Measurements from ENCODE around the gene PROSER3. TPM values are rescaled to one million over a fixed set of nuclear protein-coding genes. Genes with fewer than 3 reads are reported as not detected.

The PROSER3 gene
- total RNA-seq, 1 experiment from 2014 or later, result 8.9 TPM

DNA sequence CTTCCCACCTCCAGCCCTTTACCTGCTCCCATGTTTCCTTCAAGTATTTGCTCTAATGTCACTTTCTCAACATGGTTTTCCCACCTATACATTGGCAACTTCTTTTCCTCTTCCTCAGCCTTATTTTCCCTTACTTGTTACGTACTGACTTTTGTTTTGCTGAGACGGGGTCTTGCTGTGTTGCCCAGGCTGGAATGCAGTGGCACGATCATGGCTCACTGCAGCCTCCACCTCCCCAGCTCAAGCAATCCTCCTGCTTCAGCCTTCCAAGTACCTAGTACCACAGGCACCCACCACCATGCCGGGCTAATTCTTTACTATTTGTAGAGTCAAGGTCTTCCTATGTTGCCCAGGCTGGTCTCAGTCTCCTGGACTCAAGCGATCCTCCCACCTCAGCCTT, 49.7 kb downstream of the PROSER3 start:
- Histone ChIP-seq H3K4me3 (no peak overlapping the region), H3K9me3 (no peaks in the 10 kb centered on the region), H3K36me3 (no peaks in the 10 kb centered on the region), H3K27me3 (peaks cover 21% of the 10 kb centered on the region)
- no peak for DNase-seq

DNA sequence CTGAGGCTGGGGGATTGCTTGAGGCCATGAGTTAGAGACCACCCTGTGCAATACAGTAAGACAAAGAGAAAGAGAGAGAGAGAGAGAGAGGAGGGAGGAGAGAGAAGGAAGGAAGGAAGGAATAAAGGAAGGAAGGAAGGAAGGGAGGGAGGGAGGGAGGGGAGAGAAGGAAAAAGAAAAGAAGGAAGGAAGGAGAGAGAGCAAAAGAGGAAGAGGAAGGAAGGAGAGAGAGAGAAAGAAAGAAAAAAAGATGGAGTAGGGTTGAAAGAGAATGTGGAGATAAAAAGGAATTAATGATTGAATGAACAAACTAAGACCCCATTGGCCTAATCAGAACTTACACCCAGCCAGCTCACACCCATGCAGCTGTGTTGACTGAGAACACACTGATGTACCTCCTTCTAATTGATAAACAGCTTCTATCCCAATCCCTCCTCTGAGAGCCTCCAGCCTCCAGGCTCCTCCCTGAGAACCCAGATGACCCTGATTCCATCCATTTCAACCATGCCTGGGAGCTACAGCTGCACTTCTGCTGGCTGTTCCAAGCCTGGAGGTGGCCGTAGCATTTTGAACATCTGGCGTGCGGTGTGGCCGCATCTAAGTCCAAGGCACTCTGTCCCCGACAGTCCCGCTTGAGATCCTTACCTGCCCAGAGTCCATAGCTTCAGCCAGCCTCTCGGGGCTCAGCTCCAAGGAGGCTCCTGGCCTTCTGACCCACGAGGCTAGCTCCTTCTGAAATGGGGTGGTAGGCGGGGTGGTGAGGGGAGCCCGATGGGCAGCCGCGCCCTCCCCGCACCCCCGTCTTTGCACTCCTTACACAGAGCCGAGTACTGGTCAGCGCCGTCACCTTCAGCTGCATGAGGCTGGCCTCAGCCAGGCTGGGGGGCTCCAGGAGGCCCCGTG, 53.6 kb downstream of the PROSER3 start:
- peaks cover 17% of the 10 kb centered on the region for H3K27me3 ChIP-seq
- DNase-seq, result no peak
- H3K9me3 ChIP-seq, result no peaks in the 10 kb centered on the region
- no peak overlapping the region for H3K4me3 ChIP-seq
- no peaks in the 10 kb centered on the region for H3K36me3 ChIP-seq

DNA sequence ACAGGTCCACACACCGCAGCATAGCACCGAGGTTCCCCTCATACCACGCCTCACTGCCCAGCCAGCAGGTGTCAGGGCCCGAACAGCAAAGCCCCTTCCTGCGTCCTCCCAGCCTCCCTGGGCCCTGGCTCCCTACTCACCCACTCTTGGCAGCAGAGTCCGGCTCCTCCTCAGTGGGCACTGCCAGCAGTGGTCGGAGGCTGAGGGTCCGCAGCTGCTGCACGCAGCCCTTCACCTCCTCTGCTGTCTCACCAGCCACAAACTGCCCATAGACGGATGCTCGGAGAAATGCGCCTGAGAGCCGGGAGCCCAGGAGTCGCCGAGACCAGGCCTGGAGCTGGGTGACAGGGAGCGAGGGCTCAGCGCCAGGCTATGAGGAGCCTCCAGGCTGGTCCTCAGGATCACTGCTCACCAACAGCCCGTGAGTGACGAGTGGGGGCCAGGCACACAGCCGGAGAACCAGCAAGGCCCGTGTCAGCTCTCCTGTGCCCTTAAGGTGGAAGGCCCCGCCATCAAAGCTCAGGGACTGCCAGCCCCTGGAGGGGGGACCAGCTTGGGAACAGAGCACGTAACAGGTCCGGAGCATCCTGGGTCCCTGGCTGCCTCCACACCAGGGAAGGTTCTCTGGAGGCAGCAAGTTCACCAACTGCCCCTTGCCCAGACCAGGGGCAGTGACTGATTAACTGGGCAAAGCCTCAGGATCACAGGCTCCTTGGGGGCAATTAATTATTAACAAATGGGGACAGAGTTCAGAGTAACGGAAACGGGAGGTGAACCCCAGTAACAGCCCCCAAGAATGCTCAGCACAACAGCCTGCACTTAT, 54.5 kb downstream of the PROSER3 start, which contains the start of gene PRODH2:
TSS of gene PRODH2 (minus strand) at position 626 of the 823 bp plus-strand sequence. CDS start at position 586, 40 bp downstream.
- peaks cover 17% of the 10 kb centered on the region for H3K27me3 ChIP-seq
- no peak for DNase-seq
- H3K36me3 ChIP-seq, result no peaks in the 10 kb centered on the region

DNA sequence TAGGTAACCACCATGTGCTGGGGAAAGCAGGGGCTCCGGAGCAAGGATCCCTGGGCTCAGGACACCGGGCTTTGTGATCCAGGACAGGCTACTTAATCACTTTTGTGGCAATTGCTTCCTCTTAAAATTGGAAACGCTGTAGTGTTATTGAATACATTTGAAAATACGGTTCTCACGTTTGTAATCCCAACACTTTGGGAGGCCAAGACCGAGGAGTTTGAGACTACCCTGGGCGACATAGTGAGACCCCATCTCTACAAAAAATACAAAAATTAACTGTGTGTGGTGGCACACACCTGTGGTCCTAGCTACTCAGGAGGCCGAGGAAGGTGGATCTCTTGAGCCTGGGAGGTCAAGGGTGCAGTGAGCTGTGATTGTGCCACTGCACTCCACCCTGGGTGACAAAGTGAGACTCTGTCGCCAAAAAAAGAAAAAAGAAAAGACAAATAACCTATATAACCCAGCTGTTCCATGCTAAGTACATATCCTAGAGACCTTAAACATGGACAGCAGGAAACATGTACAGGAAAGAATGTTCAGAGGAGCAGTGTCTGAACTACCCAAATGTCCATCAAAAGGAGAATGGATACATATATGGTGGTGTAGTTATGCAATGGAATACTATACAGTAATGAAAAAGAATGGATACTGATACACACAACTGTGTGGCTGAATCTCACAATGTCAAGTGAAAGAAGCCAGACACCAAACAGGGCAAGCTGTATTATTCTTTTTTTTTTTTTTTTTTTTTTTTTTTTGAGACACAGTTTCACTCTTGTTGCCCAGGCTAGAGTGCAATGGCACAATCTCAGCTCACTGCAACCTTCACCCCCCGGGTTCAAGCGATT, 55.3 kb downstream of the PROSER3 start:
- no peak for DNase-seq
- Histone ChIP-seq H3K36me3 (no peaks in the 10 kb centered on the region), H3K4me3 (no peak overlapping the region), H3K9me3 (no peaks in the 10 kb centered on the region), H3K27me3 (peaks cover 13% of the 10 kb centered on the region)

More for the DNA sequence above, 54.5 kb downstream of the PROSER3 start, which contains the start of gene PRODH2:
- Histone ChIP-seq H3K9me3 (no peaks in the 10 kb centered on the region), H3K4me3 (no peak within 1 kb of the TSS)

DNA sequence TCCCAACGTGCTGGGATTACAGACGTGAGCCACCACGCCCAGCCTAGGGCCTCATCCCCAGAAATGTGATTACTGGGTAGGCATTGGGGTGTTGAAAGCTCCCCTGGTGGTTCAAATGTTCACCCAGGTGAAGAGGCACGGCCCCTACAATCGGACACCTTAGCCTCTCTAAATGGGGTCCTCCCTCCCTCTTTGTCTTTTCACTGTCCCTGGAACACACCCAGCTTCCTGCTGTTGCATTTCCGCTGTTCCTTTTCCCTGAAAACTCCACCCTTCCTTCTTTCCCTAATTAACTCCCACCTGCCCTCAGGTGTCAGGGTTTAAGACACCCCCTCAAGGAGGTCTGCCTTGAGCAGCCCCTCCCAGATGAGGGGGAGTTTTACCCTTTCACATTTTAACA, 58.3 kb downstream of the PROSER3 start:
- no peak for DNase-seq
- no peak overlapping the region for H3K4me3 ChIP-seq

DNA sequence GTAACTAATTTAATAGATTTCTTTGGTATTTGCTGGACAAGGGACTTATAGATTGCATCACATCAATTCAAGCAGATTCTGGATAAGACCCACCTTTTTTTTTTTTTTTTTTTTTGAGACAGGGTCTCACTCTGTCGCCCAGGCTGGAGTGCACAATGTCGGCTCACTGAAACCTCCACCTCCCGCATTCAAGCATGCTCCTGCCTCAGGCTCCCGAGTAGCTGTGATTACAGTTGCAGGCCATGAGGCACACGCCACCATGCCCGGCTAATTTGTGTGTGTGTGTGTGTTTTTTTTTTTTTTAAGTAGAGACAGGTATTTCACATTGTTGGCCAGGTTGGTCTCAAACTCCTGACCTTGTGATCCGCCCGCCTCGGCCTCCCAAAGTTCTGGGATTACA, 58.9 kb downstream of the PROSER3 start:
- DNase-seq, result no peak
- no peak overlapping the region for H3K4me3 ChIP-seq
- H3K9me3 ChIP-seq, result no peaks in the 10 kb centered on the region
- H3K27me3 ChIP-seq, result peaks cover 26% of the 10 kb centered on the region
- H3K36me3 ChIP-seq, result no peaks in the 10 kb centered on the region

More for the DNA sequence above, 58.3 kb downstream of the PROSER3 start:
- Histone ChIP-seq H3K27me3 (peaks cover 25% of the 10 kb centered on the region), H3K9me3 (no peaks in the 10 kb centered on the region), H3K36me3 (no peaks in the 10 kb centered on the region)

DNA sequence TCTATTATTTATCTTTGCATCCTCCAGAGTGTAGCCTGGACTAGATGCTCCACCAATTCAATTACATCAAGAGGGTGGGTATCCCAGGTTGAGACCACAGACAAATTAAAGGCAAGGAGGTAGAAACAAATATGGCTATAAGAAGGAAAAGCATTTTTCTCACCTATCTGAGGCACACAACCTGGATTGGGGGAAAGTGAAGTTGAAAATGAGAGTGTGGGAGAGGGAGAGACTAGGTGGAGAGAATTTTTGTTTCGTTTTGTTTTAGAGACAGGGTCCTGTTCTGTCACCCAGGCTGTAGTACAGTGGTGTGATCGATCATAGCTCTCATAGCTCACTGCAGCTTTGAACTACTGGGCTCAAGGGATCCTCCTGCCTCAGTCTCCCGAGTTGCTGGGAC, 60.5 kb downstream of the PROSER3 start:
- H3K27me3 ChIP-seq, result peaks cover 33% of the 10 kb centered on the region
- no peak overlapping the region for H3K4me3 ChIP-seq
- DNase-seq, result no peak
- no peaks in the 10 kb centered on the region for H3K36me3 ChIP-seq
- no peaks in the 10 kb centered on the region for H3K9me3 ChIP-seq

Other genes starting within 250 kb of the PROSER3 start
- gene DMKN, start 244.5 kb upstream of the PROSER3 start, total RNA-seq (2014; rRNA removed; shearing (Covaris generic); ENCODE audit: low replicate concordance), result not detected in 2 replicates
- 0.30 TPM in 1 of 2 replicates, not detected in the other for gene SBSN, start 229.9 kb upstream of the PROSER3 start, total RNA-seq (2014; rRNA removed; shearing (Covaris generic); ENCODE audit: low replicate concordance)
- gene GAPDHS, start 224.7 kb upstream of the PROSER3 start, total RNA-seq (2014; rRNA removed; shearing (Covaris generic); ENCODE audit: low replicate concordance), result not detected in 2 replicates
- 180 and 203 TPM in 2 replicates for gene TMEM147, start 212.6 kb upstream of the PROSER3 start, total RNA-seq (2014; rRNA removed; shearing (Covaris generic); ENCODE audit: low replicate concordance)
- not detected in 2 replicates for gene ATP4A, start 194.5 kb upstream of the PROSER3 start, total RNA-seq (2014; rRNA removed; shearing (Covaris generic); ENCODE audit: low replicate concordance)
- gene PMIS2, start 172.0 kb upstream of the PROSER3 start, total RNA-seq (2014; rRNA removed; shearing (Covaris generic); ENCODE audit: low replicate concordance), result not detected in 2 replicates
- 12.8 and 18.2 TPM in 2 replicates for gene HAUS5, start 145.4 kb upstream of the PROSER3 start, total RNA-seq (2014; rRNA removed; shearing (Covaris generic); ENCODE audit: low replicate concordance)
- gene RBM42, start 129.1 kb upstream of the PROSER3 start, total RNA-seq (2014; rRNA removed; shearing (Covaris generic); ENCODE audit: low replicate concordance), result 103 and 144 TPM in 2 replicates
- not detected in 2 replicates for gene ETV2, start 116.4 kb upstream of the PROSER3 start, total RNA-seq (2014; rRNA removed; shearing (Covaris generic); ENCODE audit: low replicate concordance)
- gene COX6B1, start 109.9 kb upstream of the PROSER3 start, total RNA-seq (2014; rRNA removed; shearing (Covaris generic); ENCODE audit: low replicate concordance), result 377 and 417 TPM in 2 replicates
- not detected in 2 replicates for gene UPK1A, start 91.7 kb upstream of the PROSER3 start, total RNA-seq (2014; rRNA removed; shearing (Covaris generic); ENCODE audit: low replicate concordance)
- gene ZBTB32, start 53.6 kb upstream of the PROSER3 start, total RNA-seq (2014; rRNA removed; shearing (Covaris generic); ENCODE audit: low replicate concordance), result not detected in 2 replicates
- gene KMT2B, start 40.2 kb upstream of the PROSER3 start, total RNA-seq (2014; rRNA removed; shearing (Covaris generic); ENCODE audit: low replicate concordance), result 2.3 and 6.0 TPM in 2 replicates
- gene IGFLR1, start 15.7 kb upstream of the PROSER3 start, total RNA-seq (2014; rRNA removed; shearing (Covaris generic); ENCODE audit: low replicate concordance), result 0.27 and 2.4 TPM in 2 replicates
- 16.3 and 19.8 TPM in 2 replicates for gene U2AF1L4, start 12.8 kb upstream of the PROSER3 start, total RNA-seq (2014; rRNA removed; shearing (Covaris generic); ENCODE audit: low replicate concordance)
- 37.6 and 76.2 TPM in 2 replicates for gene PSENEN, start 12.5 kb upstream of the PROSER3 start, total RNA-seq (2014; rRNA removed; shearing (Covaris generic); ENCODE audit: low replicate concordance)
- 2.4 and 4.1 TPM in 2 replicates for gene LIN37, start 9.6 kb upstream of the PROSER3 start, total RNA-seq (2014; rRNA removed; shearing (Covaris generic); ENCODE audit: low replicate concordance)
- gene HSPB6, start 1.1 kb upstream of the PROSER3 start, total RNA-seq (2014; rRNA removed; shearing (Covaris generic); ENCODE audit: low replicate concordance), result not detected in 2 replicates
- gene ARHGAP33, start 17.4 kb downstream of the PROSER3 start, total RNA-seq (2014; rRNA removed; shearing (Covaris generic); ENCODE audit: low replicate concordance), result 0.42 and 1.6 TPM in 2 replicates
- gene PRODH2, start 54.7 kb downstream of the PROSER3 start, total RNA-seq (2014; rRNA removed; shearing (Covaris generic); ENCODE audit: low replicate concordance), result not detected in 2 replicates
- not detected in 2 replicates for gene NPHS1, start 94.3 kb downstream of the PROSER3 start, total RNA-seq (2014; rRNA removed; shearing (Covaris generic); ENCODE audit: low replicate concordance)
- 0.15 and 0.43 TPM in 2 replicates for gene KIRREL2, start 98.7 kb downstream of the PROSER3 start, total RNA-seq (2014; rRNA removed; shearing (Covaris generic); ENCODE audit: low replicate concordance)
- 19.1 and 32.5 TPM in 2 replicates for gene APLP1, start 110.4 kb downstream of the PROSER3 start, total RNA-seq (2014; rRNA removed; shearing (Covaris generic); ENCODE audit: low replicate concordance)
- 0.81 and 2.1 TPM in 2 replicates for gene NFKBID, start 142.4 kb downstream of the PROSER3 start, total RNA-seq (2014; rRNA removed; shearing (Covaris generic); ENCODE audit: low replicate concordance)
- not detected in 2 replicates for gene HCST, start 144.4 kb downstream of the PROSER3 start, total RNA-seq (2014; rRNA removed; shearing (Covaris generic); ENCODE audit: low replicate concordance)
- not detected in 2 replicates for gene TYROBP, start 150.1 kb downstream of the PROSER3 start, total RNA-seq (2014; rRNA removed; shearing (Covaris generic); ENCODE audit: low replicate concordance)
- gene LRFN3, start 178.2 kb downstream of the PROSER3 start, total RNA-seq (2014; rRNA removed; shearing (Covaris generic); ENCODE audit: low replicate concordance), result 2.3 and 2.9 TPM in 2 replicates
- gene SDHAF1, start 237.0 kb downstream of the PROSER3 start, total RNA-seq (2014; rRNA removed; shearing (Covaris generic); ENCODE audit: low replicate concordance), result 46.1 and 77.8 TPM in 2 replicates

Measured in MG63 (cell line).